HUES6 (cell line): ENCODE data around the gene RBM33.
A peak's percentile ranks its signal among the peaks of the same experiment; 100 is the strongest.

Source experiments
- H3K27ac ChIP-seq: 2 replicates; pipeline ENCODE4 v1.7.0; 2013; ENCODE audit warnings: low read depth, mild to moderate bottlenecking, low read length, inconsistent platforms
- H3K27me3 ChIP-seq: 2 replicates; pipeline ENCODE4 v1.6.1; 2013; ENCODE audit warnings: low read length; ENCODE audit not compliant: control insufficient read depth, insufficient read depth
- H3K36me3 ChIP-seq: 2 replicates; pipeline ENCODE4 v1.6.1; 2013; ENCODE audit warnings: low read length; ENCODE audit not compliant: control insufficient read depth, insufficient read depth
- H3K4me1 ChIP-seq: 2 replicates; pipeline ENCODE4 v1.6.1; 2013; ENCODE audit warnings: low read length; ENCODE audit not compliant: control insufficient read depth, insufficient read depth
- H3K4me3 ChIP-seq: 2 replicates; pipeline ENCODE4 v1.5.1; 2013; ENCODE audit warnings: low read depth, low read length
- H3K9ac ChIP-seq: one replicate; pipeline ENCODE4 v1.6.1; 2013; ENCODE audit warnings: mild to moderate bottlenecking, low read length
- H3K9me3 ChIP-seq: 2 replicates; pipeline ENCODE4 v1.6.1; 2013; ENCODE audit warnings: low read depth, low read length; ENCODE audit not compliant: control insufficient read depth, insufficient read depth

The RBM33 gene

GRCh38 chr7:155735442-155736115 is 91.1 kb downstream of the RBM33 start:
- no peak overlapping the region for H3K27ac ChIP-seq
- H3K9ac ChIP-seq: no peak overlapping the region
- peaks cover 32% of the 10 kb centered on the region for H3K36me3 ChIP-seq
- no peaks in the 10 kb centered on the region for H3K27me3 ChIP-seq
- H3K4me1 ChIP-seq: 0 out of 2 replicates have a peak, but pooled peaks cover 5% of the 10 kb centered on the region
- H3K9me3 ChIP-seq: no peaks in the 10 kb centered on the region
- no peak overlapping the region for H3K4me3 ChIP-seq

- Histone ChIP-seq H3K27me3 (no peaks in the 10 kb centered on the region), H3K4me3 (no peak overlapping the region), H3K9ac (no peak overlapping the region), H3K9me3 (no peaks in the 10 kb centered on the region), H3K27ac (no peak overlapping the region), H3K4me1 (peaks cover 9% of the 10 kb centered on the region; the same call in 1 of the 2 replicates), H3K36me3 (peaks cover 49% of the 10 kb centered on the region)
These were observed 93.1 kb downstream of the RBM33 start for GRCh38 chr7:155737590-155737989.

DNA sequence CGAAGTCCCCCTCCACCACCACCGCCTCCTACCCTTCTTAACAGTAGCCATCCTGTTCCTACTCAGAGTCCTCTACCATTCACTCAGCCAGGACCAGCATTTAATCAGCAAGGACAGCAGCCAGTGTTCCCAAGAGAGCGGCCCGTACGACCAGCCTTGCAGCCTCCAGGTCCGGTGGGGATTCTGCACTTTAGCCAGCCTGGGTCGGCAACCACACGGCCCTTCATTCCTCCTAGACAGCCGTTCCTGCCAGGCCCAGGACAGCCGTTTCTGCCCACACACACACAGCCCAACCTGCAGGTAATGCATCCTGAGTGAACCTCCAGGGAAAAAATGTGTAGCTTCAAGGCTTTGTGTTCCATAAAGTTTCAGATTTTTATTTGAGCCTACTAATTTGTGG is 93.6 kb downstream of the RBM33 start:
- Histone ChIP-seq H3K9ac (no peak overlapping the region), H3K9me3 (no peaks in the 10 kb centered on the region), H3K27ac (no peak overlapping the region), H3K4me1 (peaks cover 9% of the 10 kb centered on the region; the same call in 1 of the 2 replicates), H3K36me3 (peaks cover 54% of the 10 kb centered on the region), H3K27me3 (no peaks in the 10 kb centered on the region), H3K4me3 (no peak overlapping the region)

DNA sequence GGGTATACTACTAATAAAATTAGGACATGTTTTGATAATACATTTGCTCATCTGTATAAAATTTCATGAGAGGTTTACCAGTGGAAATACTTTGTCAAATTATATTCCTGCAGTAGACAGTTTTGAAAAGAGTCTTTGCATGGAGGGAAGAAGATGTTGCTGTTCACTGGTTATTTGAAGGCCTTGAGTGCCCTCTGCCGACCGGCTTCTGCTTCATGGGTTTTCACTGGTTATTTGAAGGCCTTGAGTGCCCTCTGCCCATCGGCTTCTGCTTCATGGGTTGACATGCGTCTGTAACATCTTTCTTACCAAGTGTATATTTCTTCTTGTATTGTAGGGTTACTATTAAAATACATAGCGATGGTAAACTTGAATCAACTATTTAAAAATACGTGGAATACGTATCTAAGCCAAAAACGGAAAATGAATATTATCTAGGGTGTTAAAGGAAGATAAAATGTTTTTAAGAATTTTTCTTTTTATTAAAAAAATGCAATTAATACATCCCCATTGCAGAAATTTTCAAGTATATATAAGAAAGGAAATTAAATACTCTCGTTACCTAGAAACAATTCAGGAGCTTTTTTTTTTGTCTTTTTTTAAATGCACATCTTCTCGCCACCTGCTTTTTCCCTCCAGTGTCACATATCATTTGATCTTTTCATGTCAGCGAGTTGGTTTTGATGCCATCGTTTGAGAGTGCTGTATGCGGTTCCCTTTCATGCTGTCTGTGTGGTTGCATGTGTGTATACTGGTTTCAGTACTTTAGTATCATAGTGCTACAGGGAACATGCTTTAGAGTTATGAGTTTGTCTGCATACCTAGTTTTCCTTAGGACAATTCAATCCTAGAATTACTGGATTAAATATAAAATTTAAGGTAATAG is 94.4 kb downstream of the RBM33 start:
- Histone ChIP-seq H3K4me1 (peaks cover 9% of the 10 kb centered on the region; the same call in 1 of the 2 replicates), H3K9me3 (no peaks in the 10 kb centered on the region), H3K4me3 (no peak overlapping the region), H3K36me3 (peaks cover 62% of the 10 kb centered on the region), H3K27ac (no peak overlapping the region), H3K9ac (no peak overlapping the region), H3K27me3 (no peaks in the 10 kb centered on the region)

GRCh38 chr7:155739538-155740143 is 95.2 kb downstream of the RBM33 start:
- no peak overlapping the region for H3K4me3 ChIP-seq
- no peaks in the 10 kb centered on the region for H3K9me3 ChIP-seq
- H3K4me1 ChIP-seq: peaks cover 9% of the 10 kb centered on the region; the same call in 1 of the 2 replicates
- no peaks in the 10 kb centered on the region for H3K27me3 ChIP-seq
- H3K27ac ChIP-seq: no peak overlapping the region
- peaks cover 68% of the 10 kb centered on the region for H3K36me3 ChIP-seq
- H3K9ac ChIP-seq: no peak overlapping the region

DNA sequence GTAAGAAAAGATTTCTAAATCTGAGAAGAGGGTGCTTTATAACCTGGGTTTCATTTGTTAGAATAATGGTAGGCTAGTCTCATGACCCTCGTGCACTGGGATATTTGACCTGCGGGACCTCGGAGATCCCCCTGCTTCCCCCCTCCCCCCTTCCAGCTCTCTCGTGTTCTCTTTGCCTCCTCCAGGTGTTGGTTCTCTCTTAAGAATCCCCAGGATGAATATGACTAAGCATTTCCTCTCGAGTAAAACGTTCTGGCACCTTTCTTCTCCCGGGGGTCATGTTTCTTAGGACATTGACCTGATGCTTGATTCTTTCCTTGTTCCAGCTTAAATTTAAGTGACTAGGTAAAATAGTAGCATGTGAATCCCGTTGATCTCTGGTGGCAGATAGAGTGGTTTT is 96.6 kb downstream of the RBM33 start:
- Histone ChIP-seq H3K27me3 (no peaks in the 10 kb centered on the region), H3K36me3 (peaks cover 82% of the 10 kb centered on the region), H3K4me3 (no peak overlapping the region), H3K4me1 (peaks cover 9% of the 10 kb centered on the region; the same call in 1 of the 2 replicates), H3K27ac (peak overlapping the region; percentile 9; the same call in 1 of the 2 replicates), H3K9ac (no peak overlapping the region), H3K9me3 (no peaks in the 10 kb centered on the region)

DNA sequence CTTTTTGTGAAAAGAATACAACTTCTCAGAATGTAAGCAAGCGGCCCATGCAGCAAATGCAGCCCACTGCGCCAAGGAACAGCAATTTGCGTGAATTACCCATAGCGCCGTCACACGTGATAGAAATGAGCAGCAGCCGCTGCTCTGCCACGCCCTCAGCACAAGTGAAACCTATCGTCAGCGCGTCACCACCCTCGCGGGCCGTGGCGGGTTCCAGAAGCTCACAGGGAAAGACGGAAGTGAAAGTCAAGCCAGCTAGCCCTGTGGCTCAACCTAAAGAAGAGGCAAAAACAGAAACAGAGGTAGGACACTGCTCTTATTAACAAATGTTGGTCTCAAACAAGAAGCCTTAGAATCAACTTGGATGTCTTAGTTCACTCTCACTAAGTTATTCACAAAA is 97.3 kb downstream of the RBM33 start:
- 0 out of 2 replicates have a peak overlapping the region, but pooled peaks have one; percentile 9 for H3K27ac ChIP-seq
- no peak overlapping the region for H3K4me3 ChIP-seq
- H3K36me3 ChIP-seq: peaks cover 89% of the 10 kb centered on the region
- peaks cover 9% of the 10 kb centered on the region; the same call in 1 of the 2 replicates for H3K4me1 ChIP-seq
- no peaks in the 10 kb centered on the region for H3K27me3 ChIP-seq
- no peak overlapping the region for H3K9ac ChIP-seq
- H3K9me3 ChIP-seq: no peaks in the 10 kb centered on the region

DNA sequence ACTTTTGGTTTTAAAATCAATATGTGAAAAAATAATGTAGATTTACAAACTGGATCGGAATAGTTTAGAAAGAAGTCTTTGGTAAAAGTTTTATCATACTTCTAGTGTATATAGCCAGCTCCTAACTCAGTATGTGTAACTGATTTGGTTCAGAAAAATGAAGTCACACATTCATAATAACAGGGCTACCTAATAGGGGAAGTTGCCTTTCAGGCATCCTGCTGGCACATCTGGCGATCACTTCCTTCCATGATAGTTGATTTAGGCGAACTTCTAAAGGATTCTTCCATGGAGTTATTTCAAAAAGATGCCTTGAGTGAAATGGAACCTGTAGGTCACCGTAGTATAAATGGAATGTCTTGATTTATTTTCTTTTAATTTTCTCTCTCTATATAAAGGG is 98.7 kb downstream of the RBM33 start:
- H3K4me3 ChIP-seq: no peak overlapping the region
- H3K9me3 ChIP-seq: no peaks in the 10 kb centered on the region
- no peaks in the 10 kb centered on the region for H3K27me3 ChIP-seq
- H3K9ac ChIP-seq: no peak overlapping the region
- H3K4me1 ChIP-seq: peaks cover 9% of the 10 kb centered on the region; the same call in 1 of the 2 replicates
- peaks cover 89% of the 10 kb centered on the region for H3K36me3 ChIP-seq
- H3K27ac ChIP-seq: no peak overlapping the region

- no peak overlapping the region for H3K4me3 ChIP-seq
- no peaks in the 10 kb centered on the region for H3K27me3 ChIP-seq
- H3K9me3 ChIP-seq: no peaks in the 10 kb centered on the region
- no peak overlapping the region for H3K27ac ChIP-seq
- H3K36me3 ChIP-seq: peaks cover 75% of the 10 kb centered on the region
- H3K4me1 ChIP-seq: peaks cover 11% of the 10 kb centered on the region
- H3K9ac ChIP-seq: no peak overlapping the region
These were observed 100.7 kb downstream of the RBM33 start for GRCh38 chr7:155744971-155745683.

GRCh38 chr7:155745737-155746136 is 101.3 kb downstream of the RBM33 start:
- no peaks in the 10 kb centered on the region for H3K9me3 ChIP-seq
- peaks cover 69% of the 10 kb centered on the region for H3K36me3 ChIP-seq
- no peaks in the 10 kb centered on the region for H3K27me3 ChIP-seq
- peaks cover 5% of the 10 kb centered on the region for H3K4me1 ChIP-seq
- no peak overlapping the region for H3K9ac ChIP-seq
- H3K27ac ChIP-seq: no peak overlapping the region
- no peak overlapping the region for H3K4me3 ChIP-seq
